Measurements from ENCODE around the gene RPL19. TPM values are rescaled to one million over a fixed set of nuclear protein-coding genes. Genes with fewer than 3 reads are reported as not detected.

The RPL19 gene
- total RNA-seq, 1 donor, result 1,210 TPM

DNA sequence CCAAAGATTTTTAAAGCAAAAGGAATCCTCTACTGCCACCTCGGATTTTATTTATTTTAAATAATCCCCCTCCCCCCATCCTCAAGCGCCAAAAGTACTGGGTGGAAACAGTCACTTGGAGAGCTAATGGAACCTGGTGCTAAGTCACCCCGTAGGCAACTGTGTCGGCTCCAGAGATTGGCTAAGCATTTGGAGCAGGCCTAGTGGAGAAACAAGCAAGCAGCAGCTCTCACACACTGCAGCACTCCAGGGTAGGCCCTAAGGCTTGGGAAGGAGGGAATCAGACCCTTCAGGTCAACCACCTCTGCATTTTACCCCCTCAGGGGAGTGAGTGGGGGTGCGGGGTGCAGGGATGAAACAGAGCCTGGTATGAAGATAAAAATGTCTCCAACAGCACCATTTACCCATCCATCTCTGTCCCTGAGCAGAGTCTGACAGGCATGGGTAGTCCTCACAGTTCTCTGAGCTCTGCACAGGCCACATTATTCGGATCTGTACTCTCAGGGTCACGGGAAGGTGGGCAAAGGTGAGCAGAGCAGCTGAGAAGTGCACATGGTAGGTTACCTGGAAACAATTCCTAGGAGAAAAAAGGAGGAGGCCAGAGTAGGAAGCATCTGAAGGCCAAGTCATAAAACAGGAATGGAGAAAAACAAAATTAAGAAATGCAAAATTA is 52.8 kb downstream of the RPL19 start:
- H3K4me3 ChIP-seq (ENCODE audit: low read depth, low read length), result no peak overlapping the region
- DNase-seq (ENCODE audit: low read depth), result no peak
- TF ChIP-seq, protein P1, sequence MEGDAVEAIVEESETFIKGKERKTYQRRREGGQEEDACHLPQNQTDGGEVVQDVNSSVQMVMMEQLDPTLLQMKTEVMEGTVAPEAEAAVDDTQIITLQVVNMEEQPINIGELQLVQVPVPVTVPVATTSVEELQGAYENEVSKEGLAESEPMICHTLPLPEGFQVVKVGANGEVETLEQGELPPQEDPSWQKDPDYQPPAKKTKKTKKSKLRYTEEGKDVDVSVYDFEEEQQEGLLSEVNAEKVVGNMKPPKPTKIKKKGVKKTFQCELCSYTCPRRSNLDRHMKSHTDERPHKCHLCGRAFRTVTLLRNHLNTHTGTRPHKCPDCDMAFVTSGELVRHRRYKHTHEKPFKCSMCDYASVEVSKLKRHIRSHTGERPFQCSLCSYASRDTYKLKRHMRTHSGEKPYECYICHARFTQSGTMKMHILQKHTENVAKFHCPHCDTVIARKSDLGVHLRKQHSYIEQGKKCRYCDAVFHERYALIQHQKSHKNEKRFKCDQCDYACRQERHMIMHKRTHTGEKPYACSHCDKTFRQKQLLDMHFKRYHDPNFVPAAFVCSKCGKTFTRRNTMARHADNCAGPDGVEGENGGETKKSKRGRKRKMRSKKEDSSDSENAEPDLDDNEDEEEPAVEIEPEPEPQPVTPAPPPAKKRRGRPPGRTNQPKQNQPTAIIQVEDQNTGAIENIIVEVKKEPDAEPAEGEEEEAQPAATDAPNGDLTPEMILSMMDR (IDR thresholded peaks at IDR 0.05; ENCODE audit: insufficient read depth, low read depth, low read length), result no peak

Other genes with a start within 250 kb of the RPL19 start
- under 0.01 TPM in 1 of 2 replicates, not detected in the other for gene FBXO47, start 232.9 kb upstream of the RPL19 start, total RNA-seq
- 0.43 and 0.64 TPM in 2 replicates for gene PLXDC1, start 48.6 kb upstream of the RPL19 start, total RNA-seq
- not detected in 2 replicates for gene ARL5C, start 34.1 kb upstream of the RPL19 start, total RNA-seq
- gene CACNB1, start 2.6 kb upstream of the RPL19 start, total RNA-seq, result 7.7 and 7.8 TPM in 2 replicates
- gene STAC2, start 25.7 kb downstream of the RPL19 start, total RNA-seq, result under 0.01 TPM in 1 of 2 replicates, not detected in the other
- gene FBXL20, start 201.3 kb downstream of the RPL19 start, total RNA-seq, result 10.6 and 16.0 TPM in 2 replicates